IPS DF 6.9 (cell line): ENCODE data around the gene OR7C1.
"Not testable (repeated sequence)": the region's sequence is repeated elsewhere in the genome, so short reads cannot be mapped to it uniquely, and the experiment has no call there.

Source experiments
- DNase-seq: peaks from one replicate; pipeline ENCODE4 v3.0.0-alpha.2; 2013; ENCODE audit warnings: low read depth, low spot score
- H3K27ac ChIP-seq: one replicate; pipeline ENCODE4 v1.5.1; 2013; ENCODE audit warnings: low read length, control low read depth
- H3K27me3 ChIP-seq: 2 replicates; pipeline ENCODE4 v1.6.1; 2013; ENCODE audit warnings: mild to moderate bottlenecking, low read length; ENCODE audit not compliant: control insufficient read depth, insufficient read depth
- H3K36me3 ChIP-seq: 2 replicates; pipeline ENCODE4 v1.6.1; 2013; ENCODE audit warnings: low read length; ENCODE audit not compliant: control insufficient read depth, insufficient read depth
- H3K4me1 ChIP-seq: 2 replicates; pipeline ENCODE4 v1.6.1; 2013; ENCODE audit warnings: low read length; ENCODE audit not compliant: control insufficient read depth, insufficient read depth
- H3K4me3 ChIP-seq: 2 replicates; pipeline ENCODE4 v1.5.1; 2013; ENCODE audit warnings: mild to moderate bottlenecking, low read length
- H3K9me3 ChIP-seq: 2 replicates; pipeline ENCODE4 v1.6.1; 2013; ENCODE audit warnings: low read length, inconsistent platforms; ENCODE audit not compliant: control insufficient read depth, insufficient read depth
- WGBS: extraction: QIAGEN DNeasy Blood & Tissue Kit; methylation state at CpG from one replicate; pipeline ENCODE4 v1.1.7; 2013; ENCODE audit warnings: mixed read lengths, missing lambda C conversion rate; ENCODE audit not compliant: insufficient read length, insufficient coverage; 5-methylcytosine and 5-hydroxymethylcytosine counted together

Gene OR7C1

GRCh38 chr19:14785102-14785793 lies 49.7 kb downstream of the OR7C1 start:
- not testable (repeated sequence) for H3K9me3 ChIP-seq, H3K4me1 ChIP-seq, H3K4me3 ChIP-seq, H3K27me3 ChIP-seq, H3K36me3 ChIP-seq, H3K27ac ChIP-seq, DNase-seq
- no CpG with 5 or more reads among the region's 11 CpGs for WGBS

DNA sequence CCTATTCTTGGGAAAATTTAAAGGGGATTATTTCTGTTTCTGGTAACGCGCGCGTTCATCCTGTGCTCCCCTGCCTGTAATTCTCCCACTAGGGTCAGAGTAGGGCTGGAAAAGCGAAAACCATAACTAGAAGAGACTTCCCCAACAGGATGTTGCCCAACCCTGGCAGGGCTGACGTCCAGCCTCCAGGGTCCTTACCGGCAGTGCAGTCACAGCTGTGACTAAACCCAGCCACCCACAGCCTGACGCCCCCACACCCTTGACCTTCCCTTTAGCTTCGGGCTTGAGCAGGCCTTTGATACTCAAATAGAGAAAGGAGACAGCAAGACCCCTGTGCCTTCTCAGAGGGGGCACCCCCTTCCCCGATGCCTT lies 50.3 kb downstream of the OR7C1 start:
- not testable (repeated sequence) for DNase-seq, H3K36me3 ChIP-seq, H3K4me3 ChIP-seq, H3K9me3 ChIP-seq, H3K27ac ChIP-seq, H3K4me1 ChIP-seq, H3K27me3 ChIP-seq
- WGBS: no CpG with 5 or more reads among the region's 10 CpGs

- not testable (repeated sequence) for H3K36me3 ChIP-seq, H3K27ac ChIP-seq, H3K4me1 ChIP-seq, H3K9me3 ChIP-seq, DNase-seq, H3K4me3 ChIP-seq, H3K27me3 ChIP-seq
- WGBS: 100% methylated on average over 1 of the region's 8 CpGs
Observed at GRCh38 chr19:14783410-14783998, 51.5 kb downstream of the OR7C1 start.

DNA sequence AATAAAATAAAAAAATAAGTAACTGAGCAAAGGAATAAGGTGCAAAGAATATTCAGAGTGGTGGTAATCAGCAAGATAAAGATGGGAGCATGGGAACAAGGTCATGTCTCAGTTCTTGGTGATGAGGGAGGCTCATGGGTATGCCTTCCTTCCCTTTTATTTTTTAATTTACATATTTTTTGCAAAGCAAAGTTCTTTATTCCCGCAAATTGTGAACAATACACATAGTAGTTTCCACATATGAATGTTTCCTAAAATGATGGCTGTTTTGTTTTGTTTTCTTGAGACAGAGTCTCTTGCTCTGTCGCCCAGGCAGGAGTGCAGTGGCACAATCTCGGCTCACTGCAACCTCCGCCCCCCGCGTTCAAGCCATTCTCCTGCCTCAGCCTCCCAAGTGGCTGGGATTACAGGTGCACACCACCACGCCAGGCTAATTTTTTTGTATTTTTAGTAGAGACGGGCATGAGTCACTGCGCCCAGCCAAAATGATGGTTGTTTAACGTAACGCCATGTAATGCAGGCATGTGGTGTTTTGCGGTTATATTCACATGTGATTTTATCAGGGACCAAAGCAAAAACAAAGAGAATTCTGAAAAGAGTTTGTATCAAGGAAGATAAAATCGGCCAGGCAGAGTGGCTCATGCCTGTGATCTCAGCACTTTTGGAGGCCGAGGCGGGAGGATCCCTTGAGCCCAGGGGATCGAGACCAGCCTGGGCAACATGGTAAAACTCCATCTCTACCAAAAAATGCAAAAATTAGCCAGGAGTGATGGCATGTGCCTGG lies 52.2 kb downstream of the OR7C1 start:
- no peak overlapping the region for H3K27ac ChIP-seq
- no CpG with 5 or more reads among the region's 16 CpGs for WGBS
- no peak for DNase-seq
- 0 out of 2 replicates have a peak, but pooled peaks cover 1% of the 10 kb centered on the region for H3K4me1 ChIP-seq
- H3K36me3 ChIP-seq: no peaks in the 10 kb centered on the region
- no peaks in the 10 kb centered on the region for H3K9me3 ChIP-seq
- H3K27me3 ChIP-seq: no peaks in the 10 kb centered on the region
- no peak overlapping the region for H3K4me3 ChIP-seq

GRCh38 chr19:14781713-14782536 lies 53.1 kb downstream of the OR7C1 start:
- no CpG with 5 or more reads among the region's 17 CpGs for WGBS
- H3K27me3 ChIP-seq, H3K9me3 ChIP-seq, H3K4me1 ChIP-seq, H3K4me3 ChIP-seq, H3K36me3 ChIP-seq, H3K27ac ChIP-seq, DNase-seq: not testable (repeated sequence)

DNA sequence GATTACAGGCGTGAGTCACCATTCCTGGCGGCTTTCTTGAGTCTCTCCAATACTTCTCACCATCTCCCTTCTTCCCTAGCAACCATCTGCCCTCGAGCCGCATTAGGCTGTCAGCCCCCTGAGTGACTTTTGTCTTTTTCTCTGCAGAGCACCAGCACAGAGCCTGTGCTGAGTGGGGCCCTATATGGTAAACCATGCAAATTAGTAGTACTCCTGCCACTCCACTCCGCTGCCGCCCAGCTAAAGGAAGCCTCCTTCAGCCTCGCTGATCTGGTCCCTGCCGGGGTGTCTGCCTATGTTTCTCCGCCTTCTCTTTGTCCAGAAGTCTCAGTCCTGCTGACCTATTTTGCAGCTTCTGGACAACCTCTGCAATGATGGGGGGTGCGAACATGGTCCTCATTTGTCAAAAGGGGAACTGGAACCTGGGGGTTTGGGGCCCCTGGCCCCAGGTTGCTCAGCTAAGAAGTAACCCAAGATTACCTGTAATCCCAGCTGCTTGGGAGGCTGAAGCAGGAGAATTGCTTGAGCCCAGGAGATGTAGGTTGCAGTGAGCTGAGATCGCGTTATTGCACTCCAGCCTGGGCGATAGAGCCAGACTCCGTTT lies 54.3 kb downstream of the OR7C1 start:
- not testable (repeated sequence) for H3K27ac ChIP-seq, DNase-seq, H3K36me3 ChIP-seq, H3K4me1 ChIP-seq, H3K9me3 ChIP-seq, H3K4me3 ChIP-seq, H3K27me3 ChIP-seq
- no CpG with 5 or more reads among the region's 14 CpGs for WGBS

DNA sequence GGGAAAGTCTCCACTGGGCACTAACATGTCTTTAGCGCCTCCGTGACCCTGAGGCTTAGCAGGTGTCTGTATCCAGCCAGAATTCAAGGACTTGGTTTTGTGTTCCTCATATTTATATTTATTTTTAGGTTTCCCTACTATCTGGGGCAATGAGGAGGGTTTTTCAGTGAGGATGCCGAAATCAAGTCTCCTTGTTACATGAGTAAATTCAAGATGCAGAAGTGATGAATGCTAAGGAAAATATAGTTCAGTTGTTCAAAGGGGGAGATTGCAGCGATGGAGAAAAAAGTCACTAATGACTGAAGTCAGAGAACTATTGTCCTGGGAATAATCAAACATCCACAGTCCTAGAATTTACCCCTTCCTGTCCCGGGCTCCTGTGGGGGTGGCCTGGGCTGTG lies 55.8 kb downstream of the OR7C1 start:
- Histone ChIP-seq H3K9me3 (no peaks in the 10 kb centered on the region), H3K4me3 (no peak overlapping the region), H3K36me3 (no peaks in the 10 kb centered on the region), H3K27me3 (no peaks in the 10 kb centered on the region), H3K27ac (no peak overlapping the region), H3K4me1 (no peaks in the 10 kb centered on the region)
- no CpG with 5 or more reads among the region's 5 CpGs for WGBS
- no peak for DNase-seq

GRCh38 chr19:14778110-14778845 lies 56.7 kb downstream of the OR7C1 start, which contains the start of gene ADGRE2:
ADGRE2 (minus strand) TSS chr19:14778560; CDS start chr19:14776756, 1,804 bp downstream.
- not testable (repeated sequence) for H3K27me3 ChIP-seq, H3K4me1 ChIP-seq, H3K9me3 ChIP-seq, H3K4me3 ChIP-seq, DNase-seq, H3K36me3 ChIP-seq, H3K27ac ChIP-seq
- no CpG with 5 or more reads among the region's 12 CpGs for WGBS

- H3K4me3 ChIP-seq, DNase-seq, H3K27ac ChIP-seq, H3K9me3 ChIP-seq, H3K27me3 ChIP-seq, H3K4me1 ChIP-seq, H3K36me3 ChIP-seq: not testable (repeated sequence)
- no CpG with 5 or more reads among the region's 4 CpGs for WGBS
Observed at GRCh38 chr19:14777645-14778044, 57.3 kb downstream of the OR7C1 start.
